ENCODE data around the gene FRS3. TPM values are rescaled to one million over a fixed set of nuclear protein-coding genes. Genes with fewer than 3 reads are reported as not detected.

The FRS3 gene
- total and polyA plus RNA-seq, 2 of the 13 experiments (the other 11 are each of a cell fraction or from before 2014, with no cell fraction given), result 3.0 to 7.4 TPM

DNA sequence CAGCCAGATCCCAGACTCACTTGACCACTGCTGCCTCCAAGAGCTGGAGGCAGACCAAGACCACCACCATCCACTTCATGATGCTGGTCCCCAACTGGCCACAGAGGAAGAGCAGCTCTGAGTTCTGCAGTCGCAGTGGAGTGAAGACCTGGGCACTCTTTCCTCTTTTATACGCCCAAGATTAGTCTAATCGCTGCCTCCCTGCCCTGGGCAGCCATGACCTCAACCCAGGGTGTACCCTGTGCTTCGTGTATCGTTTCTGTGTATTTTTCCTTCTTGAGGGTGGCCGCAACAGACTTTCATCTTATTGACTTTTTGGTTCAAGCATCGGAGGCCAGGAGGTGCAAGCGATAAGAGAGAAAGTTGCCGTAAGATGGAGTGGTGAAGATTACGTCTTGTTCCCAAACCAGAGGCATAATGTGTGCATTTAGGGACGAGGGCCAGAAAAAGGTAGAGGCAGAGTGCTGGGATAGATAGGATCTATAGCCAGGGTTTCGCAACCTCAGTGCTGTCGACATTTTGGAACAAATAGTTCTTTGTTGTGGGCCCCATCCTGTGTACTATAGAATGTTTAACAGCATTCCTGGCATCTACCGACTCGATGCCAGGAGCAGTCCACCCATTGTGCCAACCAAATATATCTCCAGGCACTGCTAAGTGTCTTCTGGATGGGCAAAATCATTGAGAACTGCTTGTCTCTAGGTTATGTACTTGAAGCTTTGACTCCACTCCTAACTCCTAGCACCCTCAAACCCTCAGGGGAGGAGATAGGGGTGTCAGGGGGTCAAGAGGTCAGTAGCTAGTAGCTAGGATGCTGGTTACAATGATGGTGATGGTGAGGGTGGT lies 32.2 kb downstream of the FRS3 start, which contains the start of gene PGC (continued):
- TF ChIP-seq, protein P1, sequence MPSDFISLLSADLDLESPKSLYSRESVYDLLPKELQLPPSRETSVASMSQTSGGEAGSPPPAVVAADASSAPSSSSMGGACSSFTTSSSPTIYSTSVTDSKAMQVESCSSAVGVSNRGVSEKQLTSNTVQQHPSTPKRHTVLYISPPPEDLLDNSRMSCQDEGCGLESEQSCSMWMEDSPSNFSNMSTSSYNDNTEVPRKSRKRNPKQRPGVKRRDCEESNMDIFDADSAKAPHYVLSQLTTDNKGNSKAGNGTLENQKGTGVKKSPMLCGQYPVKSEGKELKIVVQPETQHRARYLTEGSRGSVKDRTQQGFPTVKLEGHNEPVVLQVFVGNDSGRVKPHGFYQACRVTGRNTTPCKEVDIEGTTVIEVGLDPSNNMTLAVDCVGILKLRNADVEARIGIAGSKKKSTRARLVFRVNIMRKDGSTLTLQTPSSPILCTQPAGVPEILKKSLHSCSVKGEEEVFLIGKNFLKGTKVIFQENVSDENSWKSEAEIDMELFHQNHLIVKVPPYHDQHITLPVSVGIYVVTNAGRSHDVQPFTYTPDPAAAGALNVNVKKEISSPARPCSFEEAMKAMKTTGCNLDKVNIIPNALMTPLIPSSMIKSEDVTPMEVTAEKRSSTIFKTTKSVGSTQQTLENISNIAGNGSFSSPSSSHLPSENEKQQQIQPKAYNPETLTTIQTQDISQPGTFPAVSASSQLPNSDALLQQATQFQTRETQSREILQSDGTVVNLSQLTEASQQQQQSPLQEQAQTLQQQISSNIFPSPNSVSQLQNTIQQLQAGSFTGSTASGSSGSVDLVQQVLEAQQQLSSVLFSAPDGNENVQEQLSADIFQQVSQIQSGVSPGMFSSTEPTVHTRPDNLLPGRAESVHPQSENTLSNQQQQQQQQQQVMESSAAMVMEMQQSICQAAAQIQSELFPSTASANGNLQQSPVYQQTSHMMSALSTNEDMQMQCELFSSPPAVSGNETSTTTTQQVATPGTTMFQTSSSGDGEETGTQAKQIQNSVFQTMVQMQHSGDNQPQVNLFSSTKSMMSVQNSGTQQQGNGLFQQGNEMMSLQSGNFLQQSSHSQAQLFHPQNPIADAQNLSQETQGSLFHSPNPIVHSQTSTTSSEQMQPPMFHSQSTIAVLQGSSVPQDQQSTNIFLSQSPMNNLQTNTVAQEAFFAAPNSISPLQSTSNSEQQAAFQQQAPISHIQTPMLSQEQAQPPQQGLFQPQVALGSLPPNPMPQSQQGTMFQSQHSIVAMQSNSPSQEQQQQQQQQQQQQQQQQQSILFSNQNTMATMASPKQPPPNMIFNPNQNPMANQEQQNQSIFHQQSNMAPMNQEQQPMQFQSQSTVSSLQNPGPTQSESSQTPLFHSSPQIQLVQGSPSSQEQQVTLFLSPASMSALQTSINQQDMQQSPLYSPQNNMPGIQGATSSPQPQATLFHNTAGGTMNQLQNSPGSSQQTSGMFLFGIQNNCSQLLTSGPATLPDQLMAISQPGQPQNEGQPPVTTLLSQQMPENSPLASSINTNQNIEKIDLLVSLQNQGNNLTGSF (CRISPR knock-in tag; IDR thresholded peaks at IDR 0.05), result no peak
- no peak; the same call in 1 of the 2 replicates for TF ChIP-seq ZNF878 (CRISPR knock-in tag; IDR thresholded peaks at IDR 0.05)
- peak; percentile 20 for TF ChIP-seq KMT2A (CRISPR knock-in tag; IDR thresholded peaks at IDR 0.05)
- TF ChIP-seq ZNF232 (CRISPR knock-in tag; IDR thresholded peaks at IDR 0.05; ENCODE audit: borderline replicate concordance), result peak; percentile 63; the same call in 1 of the 2 replicates
- TF ChIP-seq PAWR (CRISPR knock-in tag; IDR thresholded peaks at IDR 0.05; ENCODE audit: borderline replicate concordance), result no peak
- TF ChIP-seq TBL1XR1 (IDR thresholded peaks at IDR 0.05; ENCODE audit: borderline replicate concordance, low read length, partially characterized antibody), result no peak
- no peak for TF ChIP-seq SMARCC2 (IDR thresholded peaks at IDR 0.05)
- TF ChIP-seq ZNF510 (CRISPR knock-in tag; IDR thresholded peaks at IDR 0.05; ENCODE audit: low read depth), result no peak
- peak; percentile 70; the same call in 1 of the 2 replicates for TF ChIP-seq MEIS1 (CRISPR knock-in tag; IDR thresholded peaks at IDR 0.05; ENCODE audit: borderline replicate concordance)
- no peak for TF ChIP-seq ATF7 (IDR thresholded peaks at IDR 0.05)
- TF ChIP-seq ATF7 (CRISPR knock-in tag; IDR thresholded peaks at IDR 0.05), result peak; percentile 85
- TF ChIP-seq ZNF883 (CRISPR knock-in tag; IDR thresholded peaks at IDR 0.05; ENCODE audit: not compliant biosample characterization), result no peak
- TF ChIP-seq HNRNPL (IDR thresholded peaks at IDR 0.05; ENCODE audit: low read depth, low read length), result peak; percentile 96
- TF ChIP-seq HDAC2 (CRISPR knock-in tag; IDR thresholded peaks at IDR 0.05), result peak; percentile 91; the same call in 1 of the 2 replicates
- TF ChIP-seq, protein P2, sequence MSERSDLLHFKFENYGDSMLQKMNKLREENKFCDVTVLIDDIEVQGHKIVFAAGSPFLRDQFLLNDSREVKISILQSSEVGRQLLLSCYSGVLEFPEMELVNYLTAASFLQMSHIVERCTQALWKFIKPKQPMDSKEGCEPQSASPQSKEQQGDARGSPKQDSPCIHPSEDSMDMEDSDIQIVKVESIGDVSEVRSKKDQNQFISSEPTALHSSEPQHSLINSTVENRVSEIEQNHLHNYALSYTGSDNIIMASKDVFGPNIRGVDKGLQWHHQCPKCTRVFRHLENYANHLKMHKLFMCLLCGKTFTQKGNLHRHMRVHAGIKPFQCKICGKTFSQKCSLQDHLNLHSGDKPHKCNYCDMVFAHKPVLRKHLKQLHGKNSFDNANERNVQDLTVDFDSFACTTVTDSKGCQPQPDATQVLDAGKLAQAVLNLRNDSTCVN (CRISPR knock-in tag; IDR thresholded peaks at IDR 0.05; ENCODE audit: borderline replicate concordance), result no peak
- TF ChIP-seq THYN1 (CRISPR knock-in tag; IDR thresholded peaks at IDR 0.05; ENCODE audit: borderline replicate concordance, low read depth), result no peak
- no peak for TF ChIP-seq ATRX (CRISPR knock-in tag; IDR thresholded peaks at IDR 0.05; ENCODE audit: borderline replicate concordance)
- TF ChIP-seq FIP1L1 (IDR thresholded peaks at IDR 0.05; ENCODE audit: borderline replicate concordance, insufficient read depth, low read depth, low read length), result no peak
- peak; percentile 78; the same call in 1 of the 2 replicates for TF ChIP-seq ZNF44 (CRISPR knock-in tag; IDR thresholded peaks at IDR 0.05)
- TF ChIP-seq, protein P3, sequence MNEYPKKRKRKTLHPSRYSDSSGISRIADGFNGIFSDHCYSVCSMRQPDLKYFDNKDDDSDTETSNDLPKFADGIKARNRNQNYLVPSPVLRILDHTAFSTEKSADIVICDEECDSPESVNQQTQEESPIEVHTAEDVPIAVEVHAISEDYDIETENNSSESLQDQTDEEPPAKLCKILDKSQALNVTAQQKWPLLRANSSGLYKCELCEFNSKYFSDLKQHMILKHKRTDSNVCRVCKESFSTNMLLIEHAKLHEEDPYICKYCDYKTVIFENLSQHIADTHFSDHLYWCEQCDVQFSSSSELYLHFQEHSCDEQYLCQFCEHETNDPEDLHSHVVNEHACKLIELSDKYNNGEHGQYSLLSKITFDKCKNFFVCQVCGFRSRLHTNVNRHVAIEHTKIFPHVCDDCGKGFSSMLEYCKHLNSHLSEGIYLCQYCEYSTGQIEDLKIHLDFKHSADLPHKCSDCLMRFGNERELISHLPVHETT (CRISPR knock-in tag; conservative IDR thresholded peaks at IDR 0.05), result no peak; the same call in 1 of the 2 replicates
- no peak for TF ChIP-seq ZNF432 (CRISPR knock-in tag; IDR thresholded peaks at IDR 0.05; ENCODE audit: borderline replicate concordance)
- TF ChIP-seq ZNF547 (CRISPR knock-in tag; IDR thresholded peaks at IDR 0.05), result peak; percentile 68
